ENCODE measurements around the gene ITPR2.

The ITPR2 gene

DNA sequence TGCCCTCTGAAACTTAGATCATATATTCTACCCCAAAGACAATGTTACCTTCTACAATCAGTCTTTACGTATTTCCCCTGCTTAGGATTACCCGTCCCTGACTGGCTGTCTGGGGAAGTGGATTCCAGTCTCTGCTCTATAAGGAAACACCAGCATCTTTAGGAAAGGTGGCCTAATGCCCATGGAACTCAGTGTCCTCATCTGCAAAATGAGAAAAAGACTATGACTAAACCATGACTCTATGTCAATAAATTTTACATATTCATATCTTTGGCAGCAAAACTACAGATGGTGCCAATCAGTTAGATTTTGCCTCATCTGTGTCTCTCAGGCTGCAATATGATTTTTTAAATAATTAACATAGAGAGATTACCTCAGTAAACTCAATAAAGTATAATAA lies 133.8 kb downstream of the ITPR2 start:
- TF ChIP-seq Cebpa-rat (IDR thresholded peaks at IDR 0.05): no peak
- Histone ChIP-seq H3K9me3 (no peaks in the 10 kb centered on the region), H3K36me3 (no peaks in the 10 kb centered on the region), H3K4me1 (no peaks in the 10 kb centered on the region), H3K4me3 (no peak overlapping the region), H4K20me1 (no peaks in the 10 kb centered on the region), H3K27ac (no peak overlapping the region), H3K9ac (no peak overlapping the region), H3K4me2 (no peak overlapping the region), H3K27me3 (no peaks in the 10 kb centered on the region)

DNA sequence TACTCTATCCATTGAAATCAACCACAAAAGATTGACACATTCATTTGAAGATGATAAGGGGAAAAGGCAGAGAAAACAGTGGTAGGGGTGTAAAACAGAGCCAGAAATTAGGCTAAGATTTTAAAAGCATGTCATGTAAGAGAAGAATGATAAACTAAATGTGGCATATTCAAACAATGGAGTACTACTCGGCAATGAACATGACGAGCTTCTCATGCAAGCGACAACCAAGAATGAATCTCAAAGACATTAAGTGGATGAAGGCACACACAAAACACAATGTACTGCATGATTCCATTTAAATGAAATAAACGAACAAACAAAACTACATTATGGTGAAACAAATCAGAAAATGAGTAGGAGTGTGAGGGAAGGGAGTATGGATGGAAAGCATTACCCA lies 134.8 kb downstream of the ITPR2 start:
- H3K9me3 ChIP-seq: no peaks in the 10 kb centered on the region
- no peak overlapping the region for H3K4me3 ChIP-seq
- H3K9ac ChIP-seq: no peak overlapping the region
- no peak for TF ChIP-seq Cebpa-rat (IDR thresholded peaks at IDR 0.05)
- no peak overlapping the region for H3K27ac ChIP-seq
- no peaks in the 10 kb centered on the region for H3K27me3 ChIP-seq
- H4K20me1 ChIP-seq: no peaks in the 10 kb centered on the region
- no peak overlapping the region for H3K4me2 ChIP-seq
- H3K36me3 ChIP-seq: no peaks in the 10 kb centered on the region
- H3K4me1 ChIP-seq: no peaks in the 10 kb centered on the region

DNA sequence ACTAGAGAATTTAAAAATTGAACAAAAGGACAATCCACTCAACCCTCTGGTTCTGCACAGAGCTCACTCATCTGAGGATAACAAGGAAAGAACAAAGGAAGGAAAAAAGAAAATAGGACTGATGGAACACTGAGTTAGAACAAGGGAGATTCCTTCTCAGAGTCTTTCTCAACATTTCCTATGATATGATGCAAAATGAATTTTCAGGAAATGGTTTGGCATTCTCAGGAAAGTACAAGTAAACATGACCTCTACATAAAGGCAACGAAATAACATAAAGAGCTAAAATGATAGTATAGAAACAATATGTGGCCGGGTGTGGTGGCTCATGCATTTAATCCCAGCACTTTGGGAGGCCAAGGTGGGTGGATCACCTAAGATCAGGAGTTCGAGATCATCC lies 135.8 kb downstream of the ITPR2 start:
- Histone ChIP-seq H4K20me1 (no peaks in the 10 kb centered on the region), H3K4me2 (no peak overlapping the region), H3K9me3 (no peaks in the 10 kb centered on the region), H3K4me1 (no peaks in the 10 kb centered on the region), H3K36me3 (no peaks in the 10 kb centered on the region), H3K27me3 (no peaks in the 10 kb centered on the region), H3K9ac (no peak overlapping the region), H3K27ac (no peak overlapping the region), H3K4me3 (no peak overlapping the region)
- no peak for TF ChIP-seq Cebpa-rat (IDR thresholded peaks at IDR 0.05)

DNA sequence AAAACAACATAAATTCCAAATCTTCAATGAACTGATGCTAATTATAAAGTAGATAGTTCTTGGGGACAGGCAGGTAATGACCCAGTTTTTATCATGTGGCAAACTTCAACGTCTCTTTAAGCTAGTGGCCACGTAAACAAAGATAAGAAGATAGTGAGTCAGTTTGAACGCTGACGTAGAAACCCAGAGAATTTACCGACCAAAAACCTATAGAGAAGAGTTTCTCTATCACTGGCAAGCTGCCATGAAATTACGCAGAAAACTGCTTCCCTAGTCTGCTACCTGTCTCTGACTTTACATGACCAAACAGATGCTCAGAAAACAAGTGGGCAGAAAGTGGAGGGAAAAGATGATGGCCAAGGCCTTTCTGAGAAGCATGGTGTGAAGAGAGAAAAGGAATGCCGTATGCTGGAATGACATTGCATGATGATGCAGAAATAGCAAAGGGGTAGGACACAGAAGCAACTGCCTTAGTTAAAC lies 136.3 kb downstream of the ITPR2 start:
- no peak overlapping the region for H3K9ac ChIP-seq
- no peak overlapping the region for H3K27ac ChIP-seq
- no peak for TF ChIP-seq Cebpa-rat (IDR thresholded peaks at IDR 0.05)
- H3K9me3 ChIP-seq: no peaks in the 10 kb centered on the region
- H4K20me1 ChIP-seq: no peaks in the 10 kb centered on the region
- H3K36me3 ChIP-seq: no peaks in the 10 kb centered on the region
- H3K4me3 ChIP-seq: no peak overlapping the region
- no peaks in the 10 kb centered on the region for H3K27me3 ChIP-seq
- H3K4me2 ChIP-seq: no peak overlapping the region
- no peaks in the 10 kb centered on the region for H3K4me1 ChIP-seq

DNA sequence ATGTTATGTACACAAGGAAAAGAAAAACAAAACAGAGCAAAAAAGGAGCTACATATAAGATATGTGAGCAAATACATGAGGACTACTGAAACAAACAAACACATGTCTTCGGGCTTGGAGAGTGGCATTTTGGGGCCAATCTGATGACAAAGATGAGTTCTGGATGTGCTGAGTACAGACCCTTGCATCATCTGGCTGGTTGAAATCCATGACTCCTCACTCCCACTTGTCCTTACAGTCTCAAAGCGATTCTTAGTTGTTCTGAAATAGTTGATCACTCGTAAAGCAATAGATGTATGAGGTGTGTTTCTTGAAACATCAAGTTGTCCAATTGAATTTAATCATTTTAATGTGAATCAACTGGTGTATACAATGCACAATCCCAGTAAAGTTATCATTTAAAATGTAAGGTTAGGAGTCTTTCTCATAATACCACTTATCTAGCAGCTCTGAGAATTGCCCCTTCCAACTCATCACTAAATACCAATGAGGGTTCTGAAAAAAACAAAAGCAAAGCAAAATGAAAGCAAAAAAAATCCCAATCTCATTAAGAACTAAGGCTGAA lies 136.9 kb downstream of the ITPR2 start:
- no peaks in the 10 kb centered on the region for H3K4me1 ChIP-seq
- no peaks in the 10 kb centered on the region for H3K36me3 ChIP-seq
- H3K9me3 ChIP-seq: no peaks in the 10 kb centered on the region
- no peak overlapping the region for H3K9ac ChIP-seq
- TF ChIP-seq Cebpa-rat (IDR thresholded peaks at IDR 0.05): no peak
- no peak overlapping the region for H3K27ac ChIP-seq
- H4K20me1 ChIP-seq: no peaks in the 10 kb centered on the region
- H3K27me3 ChIP-seq: no peaks in the 10 kb centered on the region
- no peak overlapping the region for H3K4me3 ChIP-seq
- no peak overlapping the region for H3K4me2 ChIP-seq

DNA sequence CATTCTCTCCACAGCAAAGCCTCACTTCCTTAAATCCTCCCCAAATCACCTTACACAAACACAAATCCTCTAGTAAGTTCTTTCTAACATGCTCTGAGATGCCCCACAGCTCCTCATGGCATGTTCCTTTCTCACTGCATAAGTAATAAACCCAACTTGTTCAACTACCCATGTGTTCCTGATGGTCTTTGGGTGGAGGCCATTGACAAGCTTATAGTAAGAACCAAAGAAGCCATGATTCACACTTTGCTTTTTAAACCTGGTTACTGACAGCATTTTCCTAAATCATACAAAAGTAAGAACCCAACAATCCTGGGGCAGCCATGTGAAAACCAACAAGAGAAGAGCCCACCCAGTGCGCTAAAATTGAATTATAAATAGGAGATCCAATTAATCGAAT lies 138.6 kb downstream of the ITPR2 start:
- H3K36me3 ChIP-seq: no peaks in the 10 kb centered on the region

DNA sequence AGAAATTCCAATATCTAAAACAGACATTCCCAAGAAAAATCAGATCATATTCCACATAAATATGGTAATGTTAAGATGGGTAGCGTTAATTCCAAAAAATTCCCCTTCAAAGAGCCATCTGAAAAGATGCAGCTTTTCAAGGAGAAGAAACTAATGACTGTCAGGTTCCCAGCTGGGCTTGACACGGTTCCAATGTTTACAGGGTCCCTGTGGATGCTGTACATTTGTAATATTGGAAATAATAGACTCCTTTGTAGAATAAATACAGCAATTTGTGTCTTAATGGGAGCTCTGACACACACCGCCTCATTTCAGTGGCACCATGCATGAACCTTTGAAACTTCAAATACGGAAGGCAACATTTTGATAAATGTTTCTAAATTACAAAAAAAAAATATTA lies 140.6 kb downstream of the ITPR2 start:
- Histone ChIP-seq H3K4me2 (no peak overlapping the region), H3K27ac (no peak overlapping the region), H4K20me1 (no peaks in the 10 kb centered on the region), H3K36me3 (no peaks in the 10 kb centered on the region), H3K4me3 (no peak overlapping the region), H3K9ac (no peak overlapping the region), H3K4me1 (no peaks in the 10 kb centered on the region), H3K9me3 (no peaks in the 10 kb centered on the region), H3K27me3 (no peaks in the 10 kb centered on the region)
- TF ChIP-seq Cebpa-rat (IDR thresholded peaks at IDR 0.05): no peak

More for the DNA sequence above, 138.6 kb downstream of the ITPR2 start:
- Histone ChIP-seq H3K9ac (no peak overlapping the region), H3K27ac (no peak overlapping the region), H3K4me1 (no peaks in the 10 kb centered on the region), H4K20me1 (no peaks in the 10 kb centered on the region), H3K9me3 (no peaks in the 10 kb centered on the region), H3K4me2 (no peak overlapping the region), H3K4me3 (no peak overlapping the region), H3K27me3 (no peaks in the 10 kb centered on the region)
- TF ChIP-seq Cebpa-rat (IDR thresholded peaks at IDR 0.05): no peak

DNA sequence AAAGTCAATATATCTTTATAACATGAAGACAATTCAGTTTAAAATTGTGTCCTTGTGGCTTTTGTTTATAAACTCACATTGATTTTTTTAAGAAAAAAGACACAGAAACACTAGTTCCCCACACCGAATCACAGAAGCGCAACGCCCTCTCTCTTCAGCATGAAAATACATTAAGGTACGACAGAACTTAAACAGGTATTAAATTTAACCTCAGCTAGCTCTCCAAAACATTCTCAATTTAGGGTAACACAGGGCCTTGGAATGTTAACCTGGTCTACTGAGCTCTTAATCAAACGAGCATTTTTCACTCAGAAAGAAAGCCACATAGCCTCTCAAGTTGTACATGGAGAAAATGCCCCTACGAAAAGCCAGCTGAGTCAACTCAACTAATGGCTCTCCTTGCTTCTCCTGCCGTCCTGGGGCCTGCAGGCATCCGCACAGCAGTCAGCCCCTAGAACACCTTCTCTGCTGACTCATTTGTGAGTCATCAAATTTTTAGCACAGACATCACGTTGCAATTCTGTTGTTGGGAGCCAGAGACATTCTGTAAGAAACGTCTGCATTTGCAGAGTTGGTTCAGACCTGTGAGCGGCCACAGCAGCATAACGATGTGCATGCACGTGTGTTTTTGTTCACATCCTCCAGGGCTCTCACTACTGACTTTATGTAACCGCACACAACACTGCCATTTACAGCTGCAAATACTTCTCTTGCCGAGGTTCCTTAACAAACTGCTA lies 141.6 kb downstream of the ITPR2 start:
- Histone ChIP-seq H3K4me1 (no peaks in the 10 kb centered on the region), H3K4me2 (no peak overlapping the region), H4K20me1 (no peaks in the 10 kb centered on the region), H3K36me3 (no peaks in the 10 kb centered on the region), H3K27ac (no peak overlapping the region), H3K9me3 (no peaks in the 10 kb centered on the region), H3K9ac (no peak overlapping the region), H3K4me3 (no peak overlapping the region), H3K27me3 (no peaks in the 10 kb centered on the region)
- no peak for TF ChIP-seq Cebpa-rat (IDR thresholded peaks at IDR 0.05)

DNA sequence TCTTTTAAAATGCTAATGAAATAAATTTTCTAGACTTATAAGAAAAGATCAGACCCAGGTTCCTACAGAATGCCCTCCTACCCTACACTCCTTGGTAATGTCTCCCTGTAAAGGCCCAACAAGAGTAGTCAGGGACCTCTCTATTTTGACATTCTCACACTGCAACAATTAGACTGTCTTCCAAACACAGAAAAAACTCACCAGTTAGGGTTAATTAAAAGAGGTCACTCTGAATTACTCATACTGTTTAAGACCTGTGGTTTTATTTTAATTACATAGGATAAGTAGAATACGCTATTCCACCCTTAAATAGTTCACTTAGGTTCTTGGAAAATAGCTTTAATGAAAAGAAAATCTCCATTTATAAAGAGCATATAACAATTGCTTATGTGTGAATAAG lies 142.4 kb downstream of the ITPR2 start:
- Histone ChIP-seq H3K27me3 (no peaks in the 10 kb centered on the region), H3K9ac (no peak overlapping the region), H3K9me3 (no peaks in the 10 kb centered on the region), H3K27ac (no peak overlapping the region), H3K36me3 (no peaks in the 10 kb centered on the region), H4K20me1 (no peaks in the 10 kb centered on the region), H3K4me3 (no peak overlapping the region), H3K4me1 (no peaks in the 10 kb centered on the region), H3K4me2 (no peak overlapping the region)
- TF ChIP-seq Cebpa-rat (IDR thresholded peaks at IDR 0.05): no peak

DNA sequence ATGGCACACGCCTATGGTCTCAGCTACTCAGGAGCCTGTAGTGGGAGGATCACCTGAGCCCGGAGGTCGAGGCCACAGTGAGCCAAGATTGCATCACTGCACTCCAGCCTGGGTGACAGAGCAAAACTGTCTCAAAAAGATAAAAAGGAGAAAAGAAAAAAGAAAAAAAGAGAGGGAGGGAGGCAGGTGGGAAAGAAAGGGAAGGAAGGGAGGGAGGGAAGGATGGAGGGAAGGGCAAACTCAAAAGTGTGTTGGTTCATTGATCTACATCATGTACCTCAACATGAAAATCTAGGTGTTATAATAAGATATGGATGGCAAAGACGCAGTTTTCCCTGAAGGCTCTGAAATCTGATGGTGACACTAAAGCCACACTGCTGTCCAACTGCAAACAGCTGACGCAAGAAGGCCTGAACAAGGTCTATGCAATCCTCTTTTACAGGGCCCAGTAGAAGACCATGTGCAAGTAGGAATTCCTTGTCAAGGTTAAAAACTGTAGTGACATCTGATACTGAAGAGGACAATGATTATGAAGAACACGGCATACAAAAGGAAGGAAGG lies 143.6 kb downstream of the ITPR2 start:
- no peak overlapping the region for H3K4me2 ChIP-seq
- no peak for TF ChIP-seq Cebpa-rat (IDR thresholded peaks at IDR 0.05)
- no peak overlapping the region for H3K9ac ChIP-seq
- no peaks in the 10 kb centered on the region for H3K4me1 ChIP-seq
- no peaks in the 10 kb centered on the region for H3K27me3 ChIP-seq
- H3K27ac ChIP-seq: no peak overlapping the region
- no peaks in the 10 kb centered on the region for H4K20me1 ChIP-seq
- H3K4me3 ChIP-seq: no peak overlapping the region
- no peaks in the 10 kb centered on the region; the same call in 1 of the 2 replicates for H3K9me3 ChIP-seq
- peaks cover under 1% of the 10 kb centered on the region; the same call in 1 of the 2 replicates for H3K36me3 ChIP-seq

Data from BLaER1 (cell line).